GM19043 (cell line): ENCODE data around the gene THYN1.
"Not testable (repeated sequence)": the region's sequence is repeated elsewhere in the genome, so short reads cannot be mapped to it uniquely, and the experiment has no call there.

Experiments used
- ATAC-seq: cut with Tn5 transposase; IDR thresholded peaks from one replicate; pipeline ENCODE4 v1.9.1; 2021; ENCODE audit warnings: low read depth; ENCODE audit not compliant: unreplicated experiment

Gene THYN1

DNA sequence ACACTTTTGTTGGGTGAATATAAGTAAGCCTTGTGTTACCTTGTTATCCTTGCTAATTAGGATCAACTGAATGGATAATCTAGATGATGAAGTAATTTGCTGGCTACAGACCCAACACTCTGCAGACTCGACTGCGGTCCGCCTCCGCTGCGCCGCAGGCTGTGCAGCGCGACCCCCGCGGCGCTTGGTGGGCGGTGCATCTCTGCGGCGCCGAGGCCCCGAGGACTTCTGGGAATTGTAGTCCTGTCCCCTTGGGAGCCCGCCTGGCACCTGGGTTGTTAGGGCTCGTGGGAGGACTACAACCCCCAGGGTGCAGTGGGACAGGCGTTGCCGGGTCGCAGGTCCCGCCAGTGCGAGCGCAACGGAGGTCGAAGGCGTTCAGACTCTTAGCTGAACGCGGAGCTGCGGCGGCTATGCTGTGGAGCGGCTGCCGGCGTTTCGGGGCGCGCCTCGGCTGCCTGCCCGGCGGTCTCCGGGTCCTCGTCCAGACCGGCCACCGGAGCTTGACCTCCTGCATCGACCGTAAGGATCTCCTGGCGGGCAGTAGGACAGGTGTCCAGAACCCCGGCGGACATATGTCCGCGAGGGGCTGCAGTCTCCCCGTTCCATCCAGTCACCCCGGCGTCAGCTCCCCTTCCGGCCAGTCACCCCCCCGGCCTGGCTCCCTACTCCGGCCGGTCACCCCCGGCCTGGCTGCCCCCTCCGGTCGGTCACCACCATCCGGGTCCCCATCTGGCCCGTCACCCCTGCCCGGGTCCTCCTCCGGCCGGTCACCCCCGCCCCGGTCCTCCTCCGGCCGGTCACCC is at the start of gene THYN1, which contains the start of gene ACAD8:
Gene THYN1, minus strand, starts transcription at position 165 of the 806 bp plus-strand sequence. CDS start 470 bp downstream, outside the sequence.
Gene ACAD8, plus strand, starts transcription at position 381 of the 806 bp plus-strand sequence. Its CDS starts 33 bp downstream, at position 414.
- peak; percentile 99 for ATAC-seq

DNA sequence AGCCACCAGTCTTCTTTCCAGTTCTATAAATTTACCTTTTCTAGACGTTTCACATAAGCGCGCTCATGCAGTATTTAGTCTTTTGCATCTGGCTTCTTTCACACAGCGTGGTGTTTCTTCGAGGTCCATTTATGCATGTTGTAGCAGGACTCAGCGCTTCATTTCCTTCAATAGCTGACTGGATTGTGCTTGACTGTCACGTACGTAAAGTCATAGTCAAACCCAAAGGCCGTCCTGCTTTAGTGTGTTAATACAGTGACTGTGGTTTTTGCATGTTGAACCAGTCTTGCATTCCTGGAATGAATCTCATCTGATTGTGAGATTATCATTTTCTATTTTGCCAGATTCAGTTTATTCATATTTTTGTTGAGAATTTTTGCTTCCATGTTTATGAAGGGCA is 41.5 kb upstream of the THYN1 start:
- ATAC-seq: no peak

DNA sequence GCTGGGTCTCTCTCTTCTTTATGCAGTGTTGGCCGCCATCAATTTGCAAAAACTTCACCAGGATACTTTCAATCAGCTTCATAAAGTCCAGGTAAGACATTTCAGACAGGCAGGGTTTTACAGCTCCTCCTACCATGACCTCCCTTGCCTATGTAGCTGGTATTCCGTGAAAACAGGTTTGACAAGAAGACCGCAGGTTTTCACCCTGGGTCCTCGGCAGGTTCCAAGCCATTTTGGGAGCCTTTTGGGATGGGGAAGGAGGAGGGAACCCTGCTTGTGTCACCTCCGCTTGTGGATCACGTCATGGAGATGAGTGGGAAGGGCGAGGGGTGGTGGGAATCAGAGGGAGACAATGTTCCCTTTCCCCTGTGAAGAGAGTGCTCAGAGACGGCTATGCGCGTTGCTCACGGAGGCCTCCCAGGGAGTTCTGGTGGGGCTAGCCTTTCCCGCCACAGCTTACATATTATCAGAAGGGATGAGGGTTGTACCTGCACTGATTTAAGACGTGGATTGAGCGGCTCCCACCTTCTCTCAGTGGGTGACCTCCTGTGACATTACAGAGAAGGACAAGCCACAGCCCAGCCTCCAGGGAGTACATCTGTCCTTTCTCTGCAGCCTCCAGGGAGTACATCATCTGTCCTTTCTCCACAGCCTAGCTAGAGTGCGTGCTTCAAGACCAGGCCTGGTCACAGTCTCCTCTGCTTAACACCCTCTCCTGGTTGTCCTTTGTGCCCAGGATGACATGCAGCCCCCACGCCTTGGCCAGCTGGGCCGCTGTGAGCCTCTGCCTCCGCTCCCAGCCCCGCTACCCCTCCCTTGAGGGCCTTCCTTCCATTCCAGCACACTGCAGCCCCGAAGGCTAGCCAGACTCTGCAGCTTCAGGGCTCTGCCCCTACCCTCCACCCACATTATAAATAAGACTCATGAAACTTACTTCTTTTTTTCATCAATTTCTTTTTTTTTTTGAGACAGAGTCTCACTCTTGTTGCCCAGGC is 40.3 kb upstream of the THYN1 start:
- no peak for ATAC-seq

- ATAC-seq: no peak
Measured at GRCh38 chr11:134292661-134293060, 39.5 kb upstream of the THYN1 start.

- ATAC-seq: no peak
Measured at GRCh38 chr11:134291196-134291595, 38.0 kb upstream of the THYN1 start.

GRCh38 chr11:134290646-134291045 is 37.5 kb upstream of the THYN1 start:
- ATAC-seq: no peak

GRCh38 chr11:134289789-134290188 is 36.6 kb upstream of the THYN1 start:
- no peak for ATAC-seq

- no peak for ATAC-seq
Measured at GRCh38 chr11:134289167-134289566, 36.0 kb upstream of the THYN1 start.

GRCh38 chr11:134288486-134288885 is 35.3 kb upstream of the THYN1 start:
- ATAC-seq: no peak

DNA sequence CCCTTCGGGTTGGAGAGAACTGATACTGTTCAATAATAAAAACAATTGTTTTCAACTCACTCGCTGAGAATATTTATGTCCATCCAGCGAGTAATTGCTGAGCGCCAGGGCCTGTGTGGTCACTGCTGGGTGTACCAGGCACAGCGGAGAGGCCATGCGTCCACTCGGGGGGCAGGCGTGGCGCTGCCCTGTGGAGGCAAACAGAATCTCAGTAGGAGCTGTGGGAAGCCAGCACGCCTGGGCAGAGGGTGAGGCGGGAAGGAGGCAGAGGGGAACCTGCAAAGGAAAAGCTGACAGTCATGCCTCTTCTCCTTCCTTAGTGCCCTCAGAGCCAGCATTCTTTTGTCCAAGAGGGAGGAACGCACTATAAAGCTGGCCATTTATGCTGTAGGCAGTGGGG is 34.4 kb upstream of the THYN1 start:
- ATAC-seq: no peak

GRCh38 chr11:134284349-134284748 is 31.2 kb upstream of the THYN1 start:
- ATAC-seq: not testable (repeated sequence)

DNA sequence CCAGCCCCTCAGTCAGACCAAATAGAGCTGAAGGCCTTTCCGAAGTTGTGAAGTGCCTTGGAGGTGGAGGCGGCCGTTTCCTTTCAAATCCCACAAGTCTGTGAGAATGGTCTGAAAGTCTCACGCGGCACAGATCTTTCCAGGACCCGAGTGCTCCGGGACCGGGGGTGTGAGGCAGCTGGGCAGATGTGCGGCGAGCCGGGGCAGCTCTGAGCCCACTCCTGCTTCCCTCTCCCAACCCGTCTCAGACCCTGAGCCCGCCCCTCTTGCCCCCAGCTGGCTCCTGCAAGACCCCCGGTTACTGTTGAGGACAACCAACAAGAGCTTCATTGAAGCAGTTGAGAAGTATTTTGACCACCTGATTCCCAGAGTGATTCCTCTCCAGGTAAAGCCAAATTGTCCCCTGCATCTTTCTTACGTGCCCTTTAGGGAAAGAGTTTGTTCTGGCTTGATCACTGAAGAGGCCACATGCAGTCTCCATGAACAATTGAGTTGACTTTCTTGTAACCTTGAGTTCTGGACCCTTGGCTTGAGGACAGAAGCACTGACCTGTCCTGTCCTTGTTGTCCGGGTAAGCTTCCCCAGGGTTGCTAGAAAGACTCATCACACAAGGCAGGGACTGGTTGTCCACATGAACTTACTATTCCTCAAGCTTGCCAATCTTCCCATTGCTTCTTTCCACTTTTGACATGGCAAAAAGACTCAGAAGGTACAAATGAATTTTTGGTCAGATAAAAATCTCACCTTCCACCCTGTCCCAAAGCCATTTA is 30.5 kb upstream of the THYN1 start:
- ATAC-seq: no peak

GRCh38 chr11:134282121-134283045 is 29.2 kb upstream of the THYN1 start:
- ATAC-seq: no peak

GRCh38 chr11:134281635-134282034 is 28.5 kb upstream of the THYN1 start:
- ATAC-seq: not testable (repeated sequence)

DNA sequence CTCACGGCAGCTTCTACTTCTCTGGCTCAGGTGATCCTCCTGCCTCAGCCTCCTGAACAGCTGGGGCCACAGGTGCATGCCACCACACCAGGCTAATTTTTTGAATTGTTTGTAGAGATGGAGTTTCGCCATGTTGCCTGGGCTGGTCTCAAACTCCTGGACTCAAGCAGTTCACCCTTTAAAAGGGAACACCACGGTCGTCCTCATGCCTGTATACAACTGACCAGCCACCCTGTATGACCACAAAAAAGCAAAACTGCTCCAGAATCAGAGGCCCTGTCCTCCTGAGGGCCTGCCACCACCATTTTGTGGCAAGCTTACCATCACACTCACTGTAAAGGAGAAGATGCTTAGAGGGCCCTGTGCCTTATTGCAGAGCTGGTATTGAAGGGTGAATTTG is 25.2 kb upstream of the THYN1 start:
- no peak for ATAC-seq

GRCh38 chr11:134277183-134278001 is 24.2 kb upstream of the THYN1 start:
- no peak for ATAC-seq

DNA sequence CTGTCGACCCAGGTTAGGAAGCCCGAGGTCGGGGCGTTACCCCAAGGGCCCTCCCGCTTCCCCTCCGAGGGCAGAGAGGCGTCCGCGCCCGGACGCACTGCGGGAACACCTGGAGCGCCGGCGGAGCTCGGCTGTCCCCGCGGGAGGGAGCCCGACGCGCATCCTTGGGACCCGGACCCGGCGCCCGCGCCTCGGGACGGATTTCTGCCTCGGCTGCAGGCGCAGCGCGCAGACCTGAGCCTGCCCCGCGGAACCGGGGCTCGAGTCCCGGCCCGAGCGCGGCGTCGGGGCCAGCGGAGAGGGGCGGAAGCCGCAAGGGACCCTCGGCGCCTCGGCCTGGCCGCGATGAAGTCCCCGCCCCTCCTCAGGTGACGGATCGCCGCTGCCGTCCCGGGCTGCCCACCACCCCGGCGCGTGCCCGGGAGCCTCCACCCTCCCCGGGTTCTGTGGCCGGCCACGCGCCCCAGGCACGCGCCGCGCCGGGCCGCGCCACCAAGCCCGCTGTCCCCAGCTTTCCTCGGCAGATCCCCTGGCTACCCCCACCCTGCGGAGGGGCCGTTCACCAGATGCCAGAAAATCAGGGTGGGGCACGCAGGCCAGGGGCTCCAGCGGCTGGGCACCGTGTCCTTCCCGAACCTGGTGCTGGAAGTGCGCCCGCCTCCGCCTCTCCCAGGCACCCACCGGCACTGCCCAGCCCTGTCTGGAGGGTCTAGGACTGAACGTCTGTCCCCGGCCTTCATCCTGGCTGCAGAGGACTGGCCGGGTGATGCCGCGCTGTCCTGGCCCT is 23.4 kb upstream of the THYN1 start:
- no peak for ATAC-seq
